Esophagus muscularis mucosa (tissue), 3 donors: ENCODE results near the gene SLCO3A1.

Source experiments
- CTCF ChIP-seq, 3 experiments: fragments of 200-600 bp in 2 of 3; fragments of 450-650 bp in 1 of 3; sonication (generic) in 2 of 3; IDR thresholded peaks; one replicate each; pipeline ENCODE4 v1.5.1; 2017 to 2019; ENCODE audit warnings: antibody characterized with exemption in 3 of 3, mild to moderate bottlenecking in 2 of 3, moderate library complexity in 1 of 3
- POLR2AphosphoS5 ChIP-seq, 2 donors: sonication (generic); formaldehyde crosslinking; IDR thresholded peaks; one replicate each; pipeline ENCODE4 v1.6.1; 2017; ENCODE audit warnings: antibody characterized with exemption in 2 of 2

- TF ChIP-seq CTCF (IDR thresholded peaks at IDR 0.05): no peak
- no peak for TF ChIP-seq POLR2AphosphoS5 (IDR thresholded peaks at IDR 0.05)
Observed at GRCh38 chr15:92005154-92005553, 151.6 kb downstream of the SLCO3A1 start.
